HG02623 (cell line): ENCODE data around the gene MYEOV.

ENCODE experiments used
- ATAC-seq: cut with Tn5 transposase; IDR thresholded peaks from one replicate; pipeline ENCODE4 v1.9.1; 2021; ENCODE audit warnings: moderate library complexity; ENCODE audit not compliant: unreplicated experiment

MYEOV gene

DNA sequence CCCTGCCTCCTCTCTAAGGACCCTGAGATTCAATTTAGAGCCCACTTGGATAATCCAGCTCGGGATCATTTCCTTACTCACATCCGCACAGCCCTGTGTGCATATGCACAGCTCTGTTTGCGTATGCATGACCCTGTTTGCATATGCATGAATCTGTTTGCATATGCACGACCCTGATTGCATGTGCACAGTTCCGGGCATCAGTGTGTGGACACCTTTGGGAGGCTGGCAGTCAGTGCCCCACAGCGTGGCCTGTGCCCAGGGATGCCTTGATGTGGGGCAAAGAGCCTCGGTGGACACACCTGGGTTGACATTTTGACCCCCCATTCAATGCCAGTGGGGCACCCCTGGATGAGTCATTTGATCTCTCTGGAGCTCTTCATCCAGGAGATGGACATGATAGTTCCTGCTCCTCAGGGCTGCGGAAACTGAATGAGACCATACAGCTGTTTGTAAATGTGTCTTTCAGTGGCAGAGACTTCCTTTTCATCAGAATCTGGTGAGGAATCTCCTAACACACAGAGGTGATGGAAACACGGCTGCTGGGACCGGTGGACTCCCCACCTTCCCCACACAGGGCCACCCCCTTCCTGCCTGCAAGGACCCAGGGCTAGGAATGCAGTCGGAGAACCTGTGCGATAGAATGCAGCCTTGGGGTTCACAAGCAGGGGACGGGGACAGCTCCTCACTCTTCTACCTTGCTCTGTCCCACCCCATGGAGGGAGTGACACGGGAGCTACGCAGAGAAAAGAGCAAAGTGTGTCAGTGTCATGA, 41.2 kb downstream of the MYEOV start:
- no peak for ATAC-seq

DNA sequence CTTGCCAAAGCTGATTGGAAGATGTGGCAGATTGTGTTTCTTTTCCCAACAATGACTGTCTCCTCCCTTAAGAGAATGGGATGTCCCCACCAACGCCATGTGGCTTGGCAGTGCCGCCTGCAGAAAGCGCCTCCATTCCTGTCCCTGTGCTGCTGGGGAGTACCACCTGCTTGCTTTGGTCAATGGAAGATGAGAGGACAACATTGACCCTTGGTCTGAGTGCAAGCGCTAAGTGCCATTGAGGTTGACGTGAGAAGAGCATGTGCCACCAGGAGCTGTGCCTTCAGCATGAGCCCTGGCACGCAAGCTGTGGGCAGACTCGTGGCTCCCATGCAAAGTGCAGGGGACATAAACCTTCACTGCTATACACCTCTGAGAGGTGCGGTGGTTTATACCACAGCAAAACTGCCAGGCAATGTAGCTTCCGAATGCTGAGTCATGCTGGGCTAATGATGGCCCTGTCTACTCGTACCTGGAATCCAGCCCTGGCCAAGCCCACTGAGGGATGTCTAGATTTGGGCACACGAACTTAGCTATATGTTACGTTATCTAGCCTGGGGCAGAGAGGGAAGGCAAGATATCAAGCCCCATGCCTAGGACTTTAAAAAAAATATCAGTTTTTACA, 41.9 kb downstream of the MYEOV start:
- ATAC-seq, result no peak

DNA sequence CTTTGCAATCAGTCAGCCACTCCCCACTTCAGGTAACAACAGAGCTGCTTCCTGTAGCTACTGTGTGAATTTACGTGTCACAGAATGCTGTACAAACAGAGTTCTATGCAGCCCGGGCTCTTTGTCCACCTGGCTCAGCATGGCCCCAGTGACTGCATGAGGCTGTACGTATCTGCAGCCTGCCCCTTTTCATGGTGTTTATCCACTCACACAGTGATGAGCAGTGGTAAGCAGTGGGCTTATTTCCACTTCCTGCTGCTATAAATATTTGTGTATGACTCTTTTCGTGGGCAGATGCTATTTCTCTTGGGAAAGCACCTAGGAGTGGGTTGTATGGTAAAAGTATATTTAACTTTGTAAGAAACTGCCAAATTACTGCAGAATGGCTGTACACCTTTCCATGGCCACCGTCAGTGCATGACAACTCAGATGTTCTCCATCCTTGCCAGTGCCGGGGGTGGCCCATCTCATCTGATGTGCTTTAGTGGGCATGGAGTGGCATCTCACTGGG, 43.3 kb downstream of the MYEOV start:
- ATAC-seq, result no peak

DNA sequence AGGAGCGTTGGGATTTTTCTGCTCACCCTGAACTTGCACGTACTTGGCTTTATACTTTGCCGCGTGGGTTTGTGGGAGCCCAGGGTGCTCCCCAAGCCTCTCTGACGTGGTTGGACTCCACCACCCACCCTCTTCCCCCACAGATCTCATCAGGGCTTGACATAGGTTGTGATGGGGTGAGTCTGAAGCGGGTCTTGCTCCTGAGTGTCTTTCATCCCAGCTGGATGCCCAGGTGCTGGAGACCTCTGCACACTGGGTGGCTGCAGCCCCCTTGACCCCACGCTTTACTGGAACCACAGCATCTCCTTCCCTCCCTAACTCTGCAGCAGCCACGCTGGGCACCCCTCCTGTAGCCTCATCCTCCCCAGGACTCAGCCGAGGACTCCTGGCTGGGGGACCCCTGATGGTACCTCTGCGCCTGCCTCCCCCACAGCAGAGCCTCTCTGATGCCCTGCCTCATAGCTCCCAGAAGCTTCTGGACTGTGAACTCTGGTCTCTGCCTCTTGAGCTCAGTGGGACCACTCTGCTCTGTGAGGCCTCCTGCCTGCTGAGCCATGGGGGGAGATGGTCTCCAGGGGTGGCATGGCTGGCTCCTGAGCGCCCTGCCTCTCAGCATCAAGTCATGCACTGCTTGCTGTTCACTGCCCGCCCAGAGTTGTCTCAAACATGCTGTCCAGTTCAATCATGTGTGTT, 45.2 kb downstream of the MYEOV start:
- no peak for ATAC-seq

DNA sequence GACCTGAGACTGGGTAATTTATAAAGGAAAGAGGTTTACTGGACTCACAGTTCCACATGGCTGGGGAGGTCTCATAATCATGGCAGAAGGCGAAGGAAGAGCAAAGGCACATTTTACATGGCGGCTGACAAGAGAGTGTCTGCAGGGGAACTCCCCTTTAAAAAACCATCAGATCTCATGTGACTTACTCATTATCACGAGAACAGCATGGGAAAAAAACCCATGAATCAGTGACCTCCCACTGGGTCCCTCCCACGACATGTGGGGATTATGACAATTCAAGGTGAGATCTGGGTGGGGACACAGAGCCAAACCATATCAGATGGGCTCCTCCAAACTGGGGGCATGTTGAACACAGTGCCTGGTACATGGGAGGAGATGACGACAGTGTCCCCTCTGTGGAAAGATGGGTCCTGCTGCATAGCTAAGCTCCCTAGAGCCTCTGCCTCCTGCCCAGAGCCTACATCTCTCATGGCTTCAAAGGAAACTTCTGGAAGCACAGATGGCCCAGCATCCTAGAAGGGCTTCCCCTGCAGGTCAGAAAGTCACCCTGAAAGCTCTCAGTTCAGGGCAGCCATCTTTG, 46.1 kb downstream of the MYEOV start:
- ATAC-seq, result no peak

DNA sequence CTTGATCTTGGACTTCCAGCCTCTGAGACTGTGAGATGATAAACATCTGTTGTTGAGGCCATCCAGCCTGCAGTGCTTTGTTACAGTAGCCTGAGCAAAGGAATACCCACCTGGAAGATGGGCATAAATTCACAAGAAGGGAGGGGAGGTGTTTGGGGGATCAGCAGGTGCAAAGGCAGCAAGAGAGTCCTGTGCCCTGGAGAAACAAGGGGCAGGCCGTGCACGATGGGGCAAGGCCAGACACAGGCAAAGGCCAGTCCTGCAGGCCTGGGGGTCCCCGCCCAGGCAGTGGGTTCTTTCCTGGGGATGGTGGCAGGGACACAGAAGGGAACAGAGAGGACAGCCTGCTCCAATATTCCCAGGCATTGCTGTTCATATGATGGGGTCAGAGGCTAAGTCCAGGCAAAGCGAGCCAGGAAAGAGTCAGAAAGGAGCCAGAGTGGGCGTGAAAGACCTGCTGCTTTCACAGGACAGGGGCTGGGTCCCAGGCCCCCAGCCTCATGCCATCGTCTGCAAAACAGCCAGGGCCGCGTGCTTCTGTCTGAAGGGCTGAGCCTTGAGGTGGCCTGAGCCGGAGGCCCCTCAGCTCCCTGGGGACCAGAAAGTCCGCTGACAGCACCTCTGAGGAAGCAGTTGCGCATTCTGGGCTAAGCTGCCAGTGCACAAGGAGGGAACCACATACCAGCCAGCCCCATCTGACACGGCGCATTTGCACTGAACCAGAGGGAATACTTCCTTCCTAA, 48.8 kb downstream of the MYEOV start:
- ATAC-seq, result no peak

DNA sequence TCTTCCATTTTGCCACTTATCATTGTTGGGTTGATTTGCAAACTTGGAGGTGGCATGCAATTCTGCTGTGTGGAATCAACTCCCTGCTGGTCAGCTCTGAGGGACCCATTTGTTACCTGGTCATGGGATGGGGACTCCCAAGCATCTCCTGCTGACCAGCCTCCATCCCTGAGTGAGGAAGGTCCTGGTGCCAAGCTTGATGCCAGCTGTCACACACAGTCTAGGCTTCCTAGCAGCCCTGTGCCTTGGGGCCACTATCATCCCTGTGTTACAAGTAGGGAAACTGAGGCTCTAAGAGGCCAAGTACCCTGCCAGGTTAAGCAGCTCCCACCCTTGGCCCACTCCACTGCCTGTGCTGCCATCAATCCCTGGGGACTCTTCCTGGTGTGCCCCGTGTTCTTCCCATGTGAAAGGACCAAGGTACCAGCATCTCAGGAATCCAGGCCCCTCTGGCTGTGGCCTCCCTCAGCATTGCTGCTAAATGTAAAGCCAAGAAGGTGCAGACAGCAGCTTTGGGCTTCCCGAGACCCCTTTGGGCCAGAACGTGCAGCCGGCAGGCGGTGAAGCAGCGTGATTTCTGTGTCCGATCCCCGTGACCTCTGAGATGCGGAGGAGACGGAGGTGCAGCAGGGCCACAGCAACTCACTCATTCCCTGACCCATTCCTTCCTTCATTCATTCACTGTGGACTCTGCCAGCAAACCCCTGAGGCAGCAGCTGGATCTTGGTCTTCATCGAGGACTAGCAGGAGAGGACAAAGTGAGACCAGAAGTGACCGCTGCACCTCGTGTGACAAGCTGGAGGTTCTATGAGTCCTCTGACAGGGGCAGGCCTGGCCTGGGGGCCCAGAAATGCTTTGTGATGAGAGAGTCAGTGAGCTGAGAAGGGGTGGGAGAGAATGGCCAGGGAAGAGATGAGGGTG, 49.7 kb downstream of the MYEOV start:
- no peak for ATAC-seq

DNA sequence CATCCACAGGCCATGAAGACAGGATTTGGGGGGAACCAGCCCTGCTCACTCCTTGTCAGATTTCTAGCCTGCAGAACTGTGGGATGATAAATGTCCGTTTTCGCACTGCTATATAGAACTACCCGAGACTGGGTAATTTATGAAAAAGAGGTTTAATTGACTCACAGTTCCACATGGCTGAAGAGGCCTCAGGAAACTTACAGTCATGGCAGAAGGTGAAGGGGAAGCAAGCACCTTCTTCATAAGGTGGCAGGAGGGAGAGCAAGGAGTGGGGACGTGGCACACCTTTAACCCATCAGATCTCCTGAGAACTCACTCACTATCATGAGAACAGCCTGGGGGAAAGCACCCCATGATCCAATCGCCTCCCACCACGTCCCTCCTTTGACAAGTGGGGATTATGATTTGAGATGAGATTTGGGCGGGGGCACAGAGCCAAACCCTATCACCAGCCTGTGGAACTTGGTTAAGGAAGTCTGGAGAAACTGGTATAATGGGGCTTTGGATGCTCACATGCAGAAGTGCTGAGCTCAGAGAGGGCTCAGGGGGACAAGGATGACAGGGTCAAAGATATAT, 50.7 kb downstream of the MYEOV start:
- no peak for ATAC-seq
